ENCODE measurements around the gene MFAP4. TPM values are rescaled to one million over a fixed set of nuclear protein-coding genes. Genes with fewer than 3 reads are reported as not detected.
"Not testable (repeated sequence)": the region's sequence is repeated elsewhere in the genome, so short reads cannot be mapped to it uniquely, and the experiment has no call there.

MFAP4 gene
- total RNA-seq, 4 donors from 2014 or later: 89.3 to 282 (median 165) TPM

DNA sequence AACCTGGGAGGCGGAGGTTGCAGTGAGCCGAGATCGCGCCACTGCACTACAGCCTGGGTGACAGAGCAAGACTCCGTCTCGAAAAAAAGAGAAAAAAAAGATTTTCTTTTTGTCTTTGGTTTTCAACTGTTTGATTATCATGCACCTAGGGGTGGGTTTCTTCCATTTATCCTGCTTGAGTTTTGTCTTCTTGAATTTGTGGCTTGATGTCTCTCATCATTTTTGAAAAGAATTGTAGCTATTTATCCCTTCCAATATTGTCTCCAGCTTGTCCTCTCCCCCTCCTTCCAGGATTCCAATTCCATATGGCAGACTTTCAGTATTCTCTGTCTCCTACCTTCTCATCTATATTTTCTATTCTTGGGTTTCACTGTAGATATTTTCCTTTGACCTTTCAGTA lies 32.2 kb downstream of the MFAP4 start:
- WGBS, 2 donors (ENCODE audit: low coverage in 1 of 2): 88 to 90% methylated on average over 5 to 6 of the region's 6 CpGs
- no peak for ATAC-seq
- Histone ChIP-seq H3K27me3 (no peaks in the 10 kb centered on the region), H3K36me3 (peaks cover 0 to 26% of the 10 kb centered on the region in 2 donors), H3K9me3 (no peaks in the 10 kb centered on the region), H3K27ac (no peak overlapping the region), H3K4me1 (no peaks in the 10 kb centered on the region), H3K4me3 (no peak overlapping the region)
- TF ChIP-seq POLR2AphosphoS5 (IDR thresholded peaks at IDR 0.05) (no peak), EP300 (IDR thresholded peaks at IDR 0.05) (no peak), POLR2A (IDR thresholded peaks at IDR 0.05) (no peak)
- TF ChIP-seq, protein P1, sequence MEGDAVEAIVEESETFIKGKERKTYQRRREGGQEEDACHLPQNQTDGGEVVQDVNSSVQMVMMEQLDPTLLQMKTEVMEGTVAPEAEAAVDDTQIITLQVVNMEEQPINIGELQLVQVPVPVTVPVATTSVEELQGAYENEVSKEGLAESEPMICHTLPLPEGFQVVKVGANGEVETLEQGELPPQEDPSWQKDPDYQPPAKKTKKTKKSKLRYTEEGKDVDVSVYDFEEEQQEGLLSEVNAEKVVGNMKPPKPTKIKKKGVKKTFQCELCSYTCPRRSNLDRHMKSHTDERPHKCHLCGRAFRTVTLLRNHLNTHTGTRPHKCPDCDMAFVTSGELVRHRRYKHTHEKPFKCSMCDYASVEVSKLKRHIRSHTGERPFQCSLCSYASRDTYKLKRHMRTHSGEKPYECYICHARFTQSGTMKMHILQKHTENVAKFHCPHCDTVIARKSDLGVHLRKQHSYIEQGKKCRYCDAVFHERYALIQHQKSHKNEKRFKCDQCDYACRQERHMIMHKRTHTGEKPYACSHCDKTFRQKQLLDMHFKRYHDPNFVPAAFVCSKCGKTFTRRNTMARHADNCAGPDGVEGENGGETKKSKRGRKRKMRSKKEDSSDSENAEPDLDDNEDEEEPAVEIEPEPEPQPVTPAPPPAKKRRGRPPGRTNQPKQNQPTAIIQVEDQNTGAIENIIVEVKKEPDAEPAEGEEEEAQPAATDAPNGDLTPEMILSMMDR (IDR thresholded peaks at IDR 0.05): no peak

DNA sequence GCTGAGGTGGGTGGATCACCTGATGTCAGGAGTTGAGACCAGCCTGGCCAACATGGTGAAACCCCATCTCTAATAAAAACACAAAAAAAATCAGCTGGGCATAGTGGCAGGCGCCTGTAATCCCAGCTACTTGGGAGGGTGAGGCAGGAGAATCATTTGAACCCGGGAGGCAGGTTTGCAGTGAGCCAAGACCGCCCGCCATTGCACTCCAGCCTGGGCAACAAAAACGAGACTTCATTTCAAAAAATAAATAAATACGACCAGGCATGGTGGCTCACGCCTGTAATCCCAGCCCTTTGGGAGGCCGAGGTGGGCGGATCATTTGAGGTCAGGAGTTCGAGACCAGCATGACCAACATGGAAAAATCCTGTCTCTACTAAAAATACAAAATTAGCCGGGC lies 33.6 kb downstream of the MFAP4 start:
- not testable (repeated sequence) for ATAC-seq, H3K9me3 ChIP-seq, H3K4me3 ChIP-seq, H3K4me1 ChIP-seq, H3K27me3 ChIP-seq, H3K27ac ChIP-seq
- WGBS, 2 donors (ENCODE audit: low coverage in 1 of 2): 82 to 94% methylated on average over 2 to 10 of the region's 11 CpGs
- H3K36me3 ChIP-seq: peaks cover 0 to 20% of the 10 kb centered on the region in 2 donors

DNA sequence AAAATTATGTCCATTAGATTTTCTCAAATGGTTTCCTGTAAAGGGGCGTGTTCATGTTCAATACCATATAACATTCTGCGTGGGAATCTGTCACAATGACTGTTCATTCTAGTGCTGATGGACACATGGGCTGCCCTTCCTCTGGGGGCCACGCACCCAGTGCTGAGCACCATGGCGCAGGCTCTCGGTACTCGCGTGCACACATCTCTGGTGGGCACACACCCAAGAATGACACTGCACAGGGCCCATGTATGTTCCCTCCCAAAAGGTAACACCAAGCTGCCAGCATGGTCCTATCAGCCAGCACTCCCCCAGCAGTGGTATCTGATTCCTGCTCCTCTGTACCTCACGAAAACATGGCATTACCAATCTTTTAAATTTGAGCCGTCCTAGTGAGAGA lies 38.2 kb downstream of the MFAP4 start:
- WGBS, 2 donors (ENCODE audit: low coverage in 1 of 2): 99 to 100% methylated on average over 2 to 4 of the region's 9 CpGs
- no peak for ATAC-seq
- H3K36me3 ChIP-seq: no peaks in the 10 kb centered on the region

DNA sequence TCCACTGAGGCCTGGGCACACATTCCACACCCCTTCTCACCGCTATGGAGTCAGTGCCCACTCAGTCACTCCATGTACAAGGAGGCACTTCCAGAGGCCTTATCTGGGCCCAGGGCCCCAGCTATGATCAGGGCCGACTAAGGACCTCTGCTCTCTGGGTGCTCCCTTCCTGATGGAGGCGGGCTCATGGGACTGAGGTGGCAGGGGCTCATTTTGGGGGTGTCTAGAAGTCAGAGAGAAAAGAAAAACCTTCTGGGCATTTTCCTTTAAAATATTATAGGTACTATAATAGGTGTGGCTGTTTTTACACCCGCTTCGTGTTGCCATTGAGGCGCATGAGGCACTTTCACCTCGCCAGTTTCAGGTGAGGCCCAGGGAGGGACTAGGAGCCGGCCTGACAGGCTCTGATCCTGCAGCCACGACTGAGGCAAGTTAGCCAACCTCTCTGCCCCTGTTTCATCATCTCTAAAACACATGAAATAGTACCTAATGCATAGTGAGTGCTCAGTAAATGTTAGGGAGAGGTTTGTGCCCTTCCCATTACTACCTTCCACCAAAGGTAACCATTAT lies 38.8 kb downstream of the MFAP4 start:
- no peaks in the 10 kb centered on the region for H3K9me3 ChIP-seq
- H3K27ac ChIP-seq: peak overlapping the region in 3 of 4 donors; percentile 83
- H3K4me1 ChIP-seq: peaks cover 3 to 46% (median 20%) of the 10 kb centered on the region in 3 donors
- H3K36me3 ChIP-seq: no peaks in the 10 kb centered on the region
- no peak for ATAC-seq
- no peak overlapping the region for H3K4me3 ChIP-seq
- H3K27me3 ChIP-seq: no peaks in the 10 kb centered on the region
- TF ChIP-seq POLR2AphosphoS5 (IDR thresholded peaks at IDR 0.05) (no peak), POLR2A (IDR thresholded peaks at IDR 0.05) (no peak), EP300 (IDR thresholded peaks at IDR 0.05) (no peak)
- TF ChIP-seq, protein P1 (IDR thresholded peaks at IDR 0.05): no peak
- WGBS, 2 donors (ENCODE audit: low coverage in 1 of 2): 88 to 92% methylated on average over 6 to 7 of the region's 9 CpGs

More for the DNA sequence above, 38.2 kb downstream of the MFAP4 start:
- H3K9me3 ChIP-seq: no peaks in the 10 kb centered on the region
- no peak for TF ChIP-seq POLR2AphosphoS5 (IDR thresholded peaks at IDR 0.05)
- no peak for TF ChIP-seq POLR2A (IDR thresholded peaks at IDR 0.05)
- TF ChIP-seq, protein P1 (IDR thresholded peaks at IDR 0.05): no peak
- no peak for TF ChIP-seq EP300 (IDR thresholded peaks at IDR 0.05)
- H3K4me3 ChIP-seq: no peak overlapping the region
- no peaks in the 10 kb centered on the region for H3K27me3 ChIP-seq
- peaks cover 3 to 41% (median 20%) of the 10 kb centered on the region in 3 donors for H3K4me1 ChIP-seq
- H3K27ac ChIP-seq: no peak overlapping the region

DNA sequence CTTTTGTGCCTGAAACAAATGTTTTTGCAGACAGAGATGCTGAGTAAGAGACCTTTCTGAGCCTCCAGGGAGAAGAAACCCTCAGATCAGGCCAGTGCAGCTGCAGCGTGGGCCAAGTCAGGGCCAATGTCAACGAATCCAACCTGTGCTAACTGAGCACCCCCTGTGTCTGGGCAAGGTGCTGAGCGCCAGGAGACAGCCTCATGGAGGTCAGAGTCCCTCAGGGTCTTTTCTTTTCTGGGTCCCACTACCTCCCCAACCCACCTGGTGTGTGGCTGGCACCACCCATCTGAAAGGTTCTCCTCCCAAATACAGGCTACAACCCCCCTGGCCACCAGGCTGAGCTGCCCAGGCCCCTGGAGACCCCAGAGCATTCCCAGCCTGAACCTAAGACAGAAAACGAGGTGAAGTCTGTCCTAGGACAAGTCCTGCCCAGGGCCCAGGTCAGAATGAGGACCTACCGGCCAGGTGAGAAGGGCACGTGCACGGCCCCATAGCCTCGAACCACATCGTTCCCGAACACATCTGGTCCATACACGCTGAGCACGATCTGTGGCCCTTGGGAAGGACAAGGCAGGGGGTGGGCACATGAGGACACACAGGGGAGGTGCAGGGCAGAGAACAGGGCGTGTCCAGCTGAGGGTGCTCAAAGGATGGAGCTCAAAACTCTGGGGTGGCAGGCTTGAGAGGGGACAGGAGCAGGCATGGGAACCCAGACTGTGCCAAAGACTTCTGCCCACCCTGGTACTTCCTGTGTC lies 39.5 kb downstream of the MFAP4 start:
- Histone ChIP-seq H3K27ac (peak overlapping the region; percentile 55 to 83 (median 83)), H3K4me1 (peaks cover 3 to 52% (median 20%) of the 10 kb centered on the region in 3 donors), H3K9me3 (no peaks in the 10 kb centered on the region), H3K36me3 (no peaks in the 10 kb centered on the region), H3K27me3 (no peaks in the 10 kb centered on the region), H3K4me3 (no peak overlapping the region)
- ATAC-seq: no peak
- WGBS, 2 donors (ENCODE audit: low coverage in 1 of 2): 72% methylated on average over 10 of the region's 13 CpGs; no CpG with 5 or more reads in 1 of the 2 donors
- TF ChIP-seq, protein P1 (IDR thresholded peaks at IDR 0.05): no peak
- TF ChIP-seq POLR2AphosphoS5 (IDR thresholded peaks at IDR 0.05) (no peak), EP300 (IDR thresholded peaks at IDR 0.05) (no peak), POLR2A (IDR thresholded peaks at IDR 0.05) (no peak)
